NK-92 (cell line): ENCODE results near the gene MFNG.

Experiments
- DNase-seq: peaks from one replicate; lab custom pipeline; 2025; ENCODE audit not compliant: unreplicated experiment; lab: John Stamatoyannopoulos, UW

Gene MFNG

GRCh38 chr22:37514526-37515051 is 28.4 kb upstream of the MFNG start:
- DNase-seq = no peak

DNA sequence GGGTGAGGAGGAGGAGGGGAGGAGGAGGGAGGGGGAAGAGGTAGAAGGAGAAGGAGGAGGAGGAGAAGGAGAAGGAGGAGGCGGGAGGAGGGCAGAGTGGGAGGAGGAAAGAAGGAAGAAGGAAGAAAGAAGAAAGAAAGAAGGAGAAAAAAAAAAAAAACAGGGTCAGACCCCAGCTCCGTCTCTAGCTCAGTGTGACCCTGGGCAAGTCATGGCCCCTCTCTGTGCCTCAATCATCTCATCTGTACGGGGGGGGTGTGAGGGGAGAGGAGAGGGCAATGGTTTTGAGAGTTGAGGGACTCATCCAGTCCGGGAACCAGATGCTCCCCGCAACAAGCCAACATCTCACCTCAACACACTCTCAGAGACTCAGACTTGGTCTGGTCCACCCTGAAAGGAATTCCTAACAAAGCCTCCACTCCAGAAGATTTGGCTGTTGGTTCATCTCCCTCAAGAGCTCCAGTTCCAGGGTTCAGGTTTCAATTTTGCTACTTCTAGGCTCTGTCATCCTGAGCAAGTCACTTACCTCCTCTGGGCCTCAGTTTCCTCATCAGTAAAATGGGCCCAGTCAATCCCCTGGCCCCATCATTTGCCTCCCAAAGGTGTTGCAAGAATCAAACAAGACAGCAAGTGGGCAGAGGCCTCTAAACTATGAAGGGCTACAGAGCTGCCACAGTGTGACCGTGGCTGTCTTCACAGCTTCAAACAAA is 25.4 kb upstream of the MFNG start:
- no peak for DNase-seq

GRCh38 chr22:37510091-37510490 is 23.9 kb upstream of the MFNG start:
- DNase-seq = no peak

DNA sequence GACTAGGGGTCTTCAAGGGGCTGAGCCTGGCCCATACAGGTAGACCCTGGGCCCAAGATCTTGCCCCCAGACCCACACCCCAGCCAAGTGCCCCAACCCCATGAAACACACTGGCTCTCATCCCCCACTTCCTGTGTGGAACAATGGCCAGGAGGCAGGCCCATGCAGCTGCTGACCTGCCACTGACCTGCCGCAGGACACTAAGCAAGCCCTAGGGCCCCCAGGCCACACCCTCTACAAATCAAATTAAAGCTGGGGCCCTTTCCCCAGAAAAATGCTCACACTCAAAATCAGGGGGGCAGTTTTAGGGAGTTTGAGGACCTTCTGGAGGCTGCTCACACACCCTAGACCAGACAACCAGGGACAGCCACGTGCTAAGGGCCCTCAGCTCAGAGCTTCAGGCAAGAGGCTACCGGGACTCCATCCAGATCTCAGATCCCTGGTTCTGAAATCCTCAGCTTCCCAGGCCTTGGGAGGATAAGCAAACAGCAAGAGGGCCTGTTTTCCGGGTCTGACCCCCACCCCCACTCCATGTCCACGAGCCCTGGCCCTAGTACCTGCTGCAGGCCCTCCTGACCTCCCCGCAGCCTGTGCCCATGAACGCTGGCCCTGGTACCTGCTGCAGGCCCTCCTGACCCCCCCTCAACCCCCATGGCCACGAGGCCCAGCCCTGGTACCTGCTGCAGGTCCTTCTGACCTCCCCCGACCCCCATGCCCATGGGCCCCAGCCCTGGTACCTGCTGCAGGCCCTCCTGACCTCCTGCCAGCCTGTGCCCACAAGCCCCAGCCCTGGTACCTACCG is 23.1 kb upstream of the MFNG start:
- no peak for DNase-seq

DNA sequence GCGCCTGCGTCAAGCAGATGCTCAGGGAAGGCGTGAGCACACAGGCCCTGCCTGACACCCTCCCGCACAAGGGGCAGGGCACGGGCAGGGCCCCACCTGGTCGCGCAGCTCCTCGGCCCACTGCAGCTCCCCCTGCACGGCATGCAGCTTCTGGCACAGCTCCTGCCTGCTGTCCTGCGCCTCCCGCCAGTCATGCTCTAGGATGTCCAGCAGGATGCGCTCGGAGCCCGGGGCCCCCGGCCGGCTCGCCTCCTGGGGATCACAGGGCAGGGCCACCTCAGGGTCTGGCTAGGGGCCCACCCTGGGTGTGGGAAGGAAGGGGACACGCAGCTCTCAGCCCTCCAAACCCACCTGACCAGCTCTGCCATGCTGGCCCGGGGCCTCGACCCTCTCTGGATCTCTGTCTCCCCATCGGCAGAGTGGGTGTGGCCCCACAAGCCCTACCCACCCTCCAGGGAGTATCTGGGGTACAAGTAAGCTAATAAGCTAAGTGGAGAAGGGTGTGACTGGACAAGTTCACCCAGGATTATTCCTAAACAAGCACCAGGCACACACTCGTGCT is 22.3 kb upstream of the MFNG start:
- no peak for DNase-seq

GRCh38 chr22:37507731-37508130 is 21.5 kb upstream of the MFNG start:
- DNase-seq = no peak

GRCh38 chr22:37505989-37506388 is 19.8 kb upstream of the MFNG start:
- DNase-seq = no peak

DNA sequence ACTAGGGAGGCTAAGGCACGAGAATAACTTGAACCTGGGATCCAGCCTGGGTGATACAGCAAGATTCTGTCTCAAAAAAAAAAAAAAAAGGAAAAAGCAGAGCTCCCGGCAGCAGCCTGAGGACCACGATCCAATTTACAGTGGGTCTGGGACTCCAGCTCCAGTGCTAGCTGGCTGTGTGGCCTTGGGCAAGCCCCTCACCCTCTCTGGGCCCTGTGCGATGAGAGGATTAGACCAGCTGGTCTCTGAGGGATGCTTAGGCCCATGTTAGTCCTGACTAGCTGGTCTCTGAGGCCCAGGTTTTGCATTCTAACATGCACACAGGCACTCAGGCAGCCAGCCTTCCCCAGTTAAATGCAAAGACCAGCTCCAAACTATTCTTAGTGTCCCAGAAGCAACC is 19.4 kb upstream of the MFNG start:
- no peak for DNase-seq

DNA sequence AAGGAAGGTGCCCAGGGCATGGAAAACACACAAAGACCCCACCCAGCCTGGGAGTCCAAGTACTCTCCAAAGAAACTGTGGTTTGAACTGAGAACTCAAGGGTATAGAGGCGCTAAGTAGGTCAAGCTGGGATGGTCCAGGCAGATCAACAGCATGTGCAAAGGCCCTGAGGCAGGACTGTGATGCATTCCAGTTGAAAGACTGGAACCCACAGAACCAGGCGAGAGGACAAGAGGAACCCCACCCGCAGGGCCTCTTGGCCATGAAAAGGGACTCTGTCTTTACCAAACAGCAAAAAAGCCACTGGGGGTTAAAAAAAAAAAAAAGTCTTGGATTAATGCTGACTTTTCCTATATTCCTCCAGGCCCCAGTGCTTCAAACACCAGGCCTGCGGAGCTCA is 18.8 kb upstream of the MFNG start:
- DNase-seq = no peak

GRCh38 chr22:37503850-37504249 is 17.7 kb upstream of the MFNG start:
- no peak for DNase-seq

- DNase-seq = no peak
Measured at GRCh38 chr22:37503183-37503683, 17.0 kb upstream of the MFNG start.

- DNase-seq = no peak
Measured at GRCh38 chr22:37502342-37503182, 16.4 kb upstream of the MFNG start.

DNA sequence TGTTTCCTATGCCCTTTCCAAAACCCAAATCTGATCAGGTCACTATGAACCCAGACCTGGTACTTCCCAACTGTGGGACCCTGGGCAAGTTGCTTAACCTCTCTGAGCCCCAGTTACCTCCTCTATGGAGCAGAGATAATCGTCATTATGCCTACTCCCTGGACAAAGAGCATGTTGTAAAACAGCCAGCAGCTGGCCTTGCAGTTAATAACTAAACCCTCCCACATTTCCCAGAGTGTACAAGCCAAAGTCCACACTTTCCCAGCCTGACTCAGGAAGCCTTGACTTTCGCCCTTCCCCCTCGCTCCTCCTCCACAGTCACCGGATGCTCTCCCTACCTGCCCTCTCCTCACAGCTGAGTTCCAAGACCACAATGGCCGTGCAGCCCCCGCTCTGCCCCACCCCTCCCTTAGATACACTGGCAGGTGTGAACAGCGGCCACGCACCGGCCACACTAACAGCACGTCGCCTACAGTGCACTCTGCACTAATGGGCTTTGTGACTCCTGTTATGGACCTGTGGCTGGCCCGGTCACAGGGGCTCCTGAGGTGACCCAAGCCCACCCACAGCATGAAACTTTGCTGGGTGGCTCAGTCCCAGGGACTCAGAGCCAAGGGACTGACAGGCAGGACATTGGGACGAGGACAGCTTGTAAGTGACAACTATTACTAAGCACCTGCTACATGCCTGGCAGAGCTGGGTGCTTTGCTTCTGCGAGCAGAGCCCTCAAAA is 15.6 kb upstream of the MFNG start:
- DNase-seq = no peak

- no peak for DNase-seq
Measured at GRCh38 chr22:37500745-37501609, 14.8 kb upstream of the MFNG start.

DNA sequence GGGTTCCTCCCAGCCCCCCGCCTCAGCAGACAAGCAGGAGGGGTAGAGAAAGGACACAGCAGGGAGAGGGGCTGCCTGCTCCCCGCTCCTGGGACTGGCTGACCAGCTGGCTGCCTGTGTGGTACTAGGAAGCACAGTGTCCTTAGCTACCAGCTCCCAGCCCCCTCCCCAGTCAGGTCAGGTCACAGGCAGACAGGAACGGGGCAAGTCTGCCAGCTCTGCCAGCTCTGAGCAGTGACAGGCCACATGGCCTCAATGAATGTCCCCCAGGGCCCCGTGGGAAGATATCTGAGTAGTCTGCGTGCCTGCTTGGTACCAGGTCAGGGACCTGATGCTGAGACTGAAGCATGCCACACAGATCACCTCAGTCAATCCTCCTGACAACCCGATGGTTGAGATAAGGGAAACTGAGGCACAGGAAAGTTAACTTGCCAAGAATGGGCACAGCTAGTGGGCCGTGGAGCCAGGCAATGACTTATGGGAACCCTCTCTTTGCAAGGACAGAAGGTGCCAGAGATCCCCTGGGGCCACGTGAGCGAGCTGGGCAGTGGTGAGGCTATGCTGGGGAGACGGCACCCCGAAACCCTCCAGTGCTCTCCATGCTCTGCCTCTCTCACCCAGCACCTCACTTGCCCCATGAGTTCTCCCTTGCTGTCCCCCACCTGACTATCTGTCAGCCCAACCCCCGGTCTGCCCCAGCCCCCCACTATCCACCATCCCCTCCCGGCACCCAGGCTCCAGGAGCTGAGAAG is 13.8 kb upstream of the MFNG start:
- DNase-seq = no peak

- no peak for DNase-seq
Measured at GRCh38 chr22:37499027-37499707, 13.0 kb upstream of the MFNG start.

- DNase-seq = no peak
Measured at GRCh38 chr22:37498289-37498909, 12.2 kb upstream of the MFNG start.
